GM11168 (cell line): ENCODE data around the gene ARID3C.

Experiments used
- in situ Hi-C: fragments of 300-500 bp; cut with MboI; formaldehyde crosslinking; loops from one replicate; pipeline ENCODE4 v1.12.0; 2022; ENCODE audit warnings: low sequenced_read_pairs; ENCODE audit not compliant: unreplicated experiment

ARID3C gene

GRCh38 chr9:34580358-34580757 is 48.5 kb downstream of the ARID3C start:
- in situ Hi-C loops, result no loop called here

GRCh38 chr9:34579808-34580163 is 49.1 kb downstream of the ARID3C start:
- in situ Hi-C loops, result no loop called here

GRCh38 chr9:34579104-34579807 is 49.6 kb downstream of the ARID3C start:
- in situ Hi-C loops, result no loop called here

GRCh38 chr9:34578241-34579103 is 50.4 kb downstream of the ARID3C start:
- in situ Hi-C loops, result no loop called here

- in situ Hi-C loops, result no loop called here
Measured at GRCh38 chr9:34577400-34578240, 51.2 kb downstream of the ARID3C start.

DNA sequence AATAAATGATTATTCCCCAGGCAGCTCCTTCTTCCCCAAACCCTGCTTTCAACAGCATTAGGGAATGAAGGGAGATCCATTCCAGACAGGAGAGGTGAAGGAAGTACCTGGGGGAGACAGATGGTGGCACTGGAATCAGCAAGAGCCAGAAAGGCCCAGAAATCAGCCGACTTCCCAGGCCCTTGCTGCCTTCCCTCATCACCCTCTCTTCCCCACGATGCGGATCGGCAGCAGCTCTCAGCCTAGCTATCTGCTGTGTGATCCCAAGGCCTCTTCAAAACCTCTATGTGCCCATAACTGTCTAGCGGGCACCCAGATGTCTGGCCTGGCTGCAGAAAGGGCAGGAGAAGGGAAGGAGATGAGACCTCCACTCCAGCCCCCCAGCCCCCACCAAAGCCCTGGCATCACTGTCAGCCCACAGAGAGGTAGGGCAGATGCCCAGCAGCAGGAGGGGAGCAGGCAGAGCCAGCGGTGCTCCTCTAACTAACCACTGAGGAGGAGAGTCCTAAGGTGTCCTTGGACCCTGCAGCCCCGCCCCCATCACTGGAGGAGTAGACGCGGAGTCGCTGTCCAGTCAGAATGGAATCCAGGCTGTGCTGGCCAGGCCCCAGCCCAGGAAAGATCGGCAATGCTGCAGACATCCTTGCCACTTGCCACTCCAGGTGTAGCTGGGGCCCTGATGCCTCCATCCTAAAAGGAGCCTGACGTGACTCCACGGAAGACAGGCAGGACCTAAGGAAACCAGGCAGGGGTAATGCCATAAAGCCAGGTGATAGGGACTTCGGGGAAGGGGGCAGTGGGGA is 52.1 kb downstream of the ARID3C start:
- in situ Hi-C loops, result no loop called here

GRCh38 chr9:34575862-34576596 is 52.8 kb downstream of the ARID3C start:
- in situ Hi-C loops, result no loop called here

- in situ Hi-C loops, result no loop called here
Measured at GRCh38 chr9:34575241-34575640, 53.6 kb downstream of the ARID3C start.

GRCh38 chr9:34574571-34574970 is 54.3 kb downstream of the ARID3C start:
- in situ Hi-C loops, result no loop called here

- in situ Hi-C loops, result no loop called here
Measured at GRCh38 chr9:34573599-34574325, 55.1 kb downstream of the ARID3C start.

DNA sequence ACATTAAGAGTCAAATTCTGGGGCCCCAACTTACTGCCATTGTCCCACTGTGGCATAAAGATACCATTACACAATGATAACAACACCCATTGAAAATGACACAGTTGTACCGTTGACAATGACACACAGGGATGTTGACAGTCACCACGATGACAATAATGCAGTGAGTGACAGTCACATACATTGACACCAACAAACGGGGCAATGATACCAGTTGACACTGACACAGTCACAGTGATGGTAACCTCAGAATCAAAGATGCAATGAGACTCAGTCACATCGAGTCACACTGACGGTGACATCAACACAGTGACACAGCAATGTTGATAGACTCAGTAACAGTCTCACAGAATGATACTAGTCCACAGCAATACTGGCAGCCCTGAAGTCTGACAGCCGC is 56.2 kb downstream of the ARID3C start:
- in situ Hi-C loops, result no loop called here

GRCh38 chr9:34572092-34572491 is 56.8 kb downstream of the ARID3C start:
- in situ Hi-C loops, result no loop called here

GRCh38 chr9:34571481-34571810 is 57.4 kb downstream of the ARID3C start:
- in situ Hi-C loops, result no loop called here
